ENCODE measurements around the gene UBR4. TPM values are rescaled to one million over a fixed set of nuclear protein-coding genes. Genes with fewer than 3 reads are reported as not detected.
A peak's percentile ranks its signal among the peaks of the same experiment; 100 is the strongest.

UBR4 gene
- total RNA-seq, 1 donor from 2014 or later = 71.4 TPM

GRCh38 chr1:19149736-19150135 lies 60.3 kb downstream of the UBR4 start:
- no peak for DNase-seq (ENCODE audit: low read depth in 2 of 2)

GRCh38 chr1:19140465-19140864 lies 69.6 kb downstream of the UBR4 start:
- no peak for DNase-seq (ENCODE audit: low read depth in 2 of 2)

- no peak for DNase-seq (ENCODE audit: low read depth in 2 of 2)
Observed at GRCh38 chr1:19139711-19140110, 70.4 kb downstream of the UBR4 start.

GRCh38 chr1:19138958-19139581 lies 71.0 kb downstream of the UBR4 start:
- no peak for DNase-seq (ENCODE audit: low read depth in 2 of 2)

- DNase-seq (ENCODE audit: low read depth in 2 of 2) = no peak
Observed at GRCh38 chr1:19138331-19138730, 71.7 kb downstream of the UBR4 start.

- DNase-seq (ENCODE audit: low read depth in 2 of 2) = no peak
Observed at GRCh38 chr1:19137158-19137557, 72.9 kb downstream of the UBR4 start.

GRCh38 chr1:19133360-19133759 lies 76.7 kb downstream of the UBR4 start:
- no peak for DNase-seq (ENCODE audit: low read depth in 2 of 2)

- DNase-seq (ENCODE audit: low read depth in 2 of 2) = no peak
Observed at GRCh38 chr1:19130468-19130867, 79.6 kb downstream of the UBR4 start.

GRCh38 chr1:19128968-19129514 lies 81.0 kb downstream of the UBR4 start:
- DNase-seq (ENCODE audit: low read depth in 2 of 2) = no peak

GRCh38 chr1:19124273-19124672 lies 85.8 kb downstream of the UBR4 start:
- no peak for DNase-seq (ENCODE audit: low read depth in 2 of 2)

GRCh38 chr1:19123837-19124236 lies 86.2 kb downstream of the UBR4 start:
- no peak for DNase-seq (ENCODE audit: low read depth in 2 of 2)

GRCh38 chr1:19122668-19123067 lies 87.4 kb downstream of the UBR4 start:
- no peak for DNase-seq (ENCODE audit: low read depth in 2 of 2)

- DNase-seq (ENCODE audit: low read depth in 2 of 2) = no peak
Observed at GRCh38 chr1:19121192-19121591, 88.9 kb downstream of the UBR4 start.

- no peak for DNase-seq (ENCODE audit: low read depth in 2 of 2)
Observed at GRCh38 chr1:19120070-19120469, 90.0 kb downstream of the UBR4 start.

- DNase-seq (ENCODE audit: low read depth in 2 of 2) = no peak
Observed at GRCh38 chr1:19115082-19115808, 94.8 kb downstream of the UBR4 start.

- peak; percentile 51 to 54 for DNase-seq (ENCODE audit: low read depth in 2 of 2)
Observed at GRCh38 chr1:19113697-19114092, 96.4 kb downstream of the UBR4 start.

GRCh38 chr1:19112891-19113696 lies 97.0 kb downstream of the UBR4 start:
- DNase-seq (ENCODE audit: low read depth in 2 of 2) = no peak

GRCh38 chr1:19110257-19110927 lies 99.7 kb downstream of the UBR4 start:
- no peak for DNase-seq (ENCODE audit: low read depth in 2 of 2)

- DNase-seq (ENCODE audit: low read depth in 2 of 2) = no peak
Observed at GRCh38 chr1:19109545-19109944, 100.5 kb downstream of the UBR4 start.

GRCh38 chr1:19101244-19101643 lies 108.8 kb downstream of the UBR4 start:
- DNase-seq (ENCODE audit: low read depth in 2 of 2) = no peak

- DNase-seq (ENCODE audit: low read depth in 2 of 2) = no peak
Observed at GRCh38 chr1:19100028-19100427, 110.0 kb downstream of the UBR4 start.

- no peak for DNase-seq (ENCODE audit: low read depth in 2 of 2)
Observed at GRCh38 chr1:19096990-19097389, 113.1 kb downstream of the UBR4 start.
